NCI-H187 treated with DMSO at 0.1 percent for 48 hours (cell line): ENCODE data around the gene SUPT6H.

Experiments
- DNase-seq: peaks from one replicate; lab custom pipeline; 2025; lab: John Stamatoyannopoulos, UW

SUPT6H gene

DNA sequence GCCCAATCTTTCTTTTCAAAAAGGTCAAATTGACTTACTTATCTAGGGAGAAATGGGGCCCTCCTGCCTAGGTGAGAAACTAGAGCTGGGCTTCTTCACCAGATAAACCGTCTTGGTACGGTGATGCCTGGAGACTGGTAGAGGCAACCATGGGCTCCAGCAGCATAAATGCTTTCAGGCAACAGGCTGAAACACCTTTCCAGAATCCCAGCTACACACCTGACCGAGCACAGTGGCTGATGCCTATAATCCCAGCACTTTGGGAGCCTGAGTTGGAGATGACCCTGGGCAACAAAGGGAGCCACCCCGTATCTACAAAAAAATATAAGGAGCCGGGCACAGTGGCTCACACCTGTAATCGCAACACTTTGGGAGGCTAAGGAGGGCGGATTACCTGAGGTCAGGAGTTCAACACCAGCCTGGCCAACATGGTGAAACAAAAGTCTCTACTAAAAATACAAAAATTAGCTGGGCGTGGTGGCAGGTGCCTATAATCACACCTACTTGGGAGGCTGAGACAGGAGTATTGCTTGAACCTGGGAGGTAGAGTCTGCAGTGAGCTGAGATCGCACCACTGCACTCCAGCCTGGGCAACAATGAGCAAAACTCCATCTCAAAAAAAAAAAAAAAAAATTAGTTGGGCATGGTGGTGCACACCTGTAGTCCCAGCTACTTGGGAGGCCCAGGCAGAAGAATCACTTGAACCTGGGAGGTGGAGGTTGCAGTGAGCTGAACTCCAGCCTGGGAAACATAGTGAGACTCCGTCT is 89.8 kb downstream of the SUPT6H start:
- no peak for DNase-seq
